HCT116 (cell line): ENCODE results near the gene OR8H1. TPM values are rescaled to one million over a fixed set of nuclear protein-coding genes. Genes with fewer than 3 reads are reported as not detected.

Experiments
- ATAC-seq: fragments of 200-7000 bp; cut with Tn5 transposase; 2 replicates; pipeline ENCODE4 v1.9.1; 2020; ENCODE audit warnings: mild to moderate bottlenecking, moderate library complexity
- BruUV-seq: library from RNA; stranded (reverse); fragments of 400-500 nt; replicated peaks from 2 replicates; lab custom pipeline; 2021; lab: Mats Ljungman, UMichigan
- CTCF ChIA-PET: fragments of 300-600 bp; sonication (Branson Sonifier 250); formaldehyde crosslinking; loops from one replicate; lab custom pipeline; 2021; ENCODE audit warnings: antibody characterized with exemption; lab: Charles Lee
- POLR2A ChIA-PET: fragments of 300-600, 350-600 bp; sonication (Branson Sonifier 250); formaldehyde crosslinking; loops from one replicate; lab custom pipeline; 2021; ENCODE audit warnings: antibody characterized with exemption; lab: Charles Lee
- RAD21 ChIA-PET, 2 experiments: fragments of 300-600 bp; sonication (Branson Sonifier 250); formaldehyde crosslinking; loops; one replicate each; lab custom pipeline; 2023; ENCODE audit warnings: low total read pairs in 2 of 2; ENCODE audit not compliant: uncharacterized antibody in 2 of 2, unreplicated experiment in 2 of 2, low non-redundant PET in 1 of 2; lab: Charles Lee
- DNase-seq: peaks from one replicate; pipeline ENCODE4 v3.0.0-alpha.2; 2010; ENCODE audit warnings: low read depth, low spot score
- H2AFZ ChIP-seq: fragments of 200-600 bp; shearing (Covaris generic), sonication (generic); 2 replicates; pipeline ENCODE4 v1.6.1; 2017; ENCODE audit warnings: low read depth, mixed run types, mixed read lengths, antibody characterized with exemption, low read length; ENCODE audit not compliant: poor library complexity, severe bottlenecking
- H3K27ac ChIP-seq: 2 replicates; pipeline ENCODE4 v1.5.1; 2012; ENCODE audit warnings: low read depth, low read length
- H3K27me3 ChIP-seq: fragments of 200-600 bp; sonication (generic); 2 replicates; pipeline ENCODE4 v1.6.1; 2016; ENCODE audit warnings: mixed run types, low read length, mixed read lengths; ENCODE audit not compliant: insufficient read depth
- H3K36me3 ChIP-seq, 2 experiments: fragments of 200-500 bp in 1 of 2; fragments of 200-600 bp in 1 of 2; sonication (Bioruptor generic) in 1 of 2; sonication (generic) in 1 of 2; 2 replicates each; pipeline versions ENCODE4 v1.5.1 to v1.6.1; 2014 to 2016; ENCODE audit warnings: low read length in 2 of 2, inconsistent platforms in 1 of 2, mixed read lengths in 1 of 2, mixed run types in 1 of 2; ENCODE audit not compliant: insufficient read depth in 2 of 2, control insufficient read depth in 1 of 2
- H3K4me1 ChIP-seq, 2 experiments: fragments of 200-600 bp in 1 of 2; sonication (generic) in 1 of 2; 2 replicates each; pipeline versions ENCODE4 v1.5.1 to v1.6.1; 2012 to 2017; ENCODE audit warnings: low read length in 2 of 2, inconsistent platforms in 1 of 2, mild to moderate bottlenecking in 1 of 2, mixed read lengths in 1 of 2, mixed run types in 1 of 2, moderate library complexity in 1 of 2; ENCODE audit not compliant: insufficient read depth in 2 of 2, control insufficient read depth in 1 of 2
- H3K4me2 ChIP-seq: fragments of 200-600 bp; sonication (generic); 2 replicates; pipeline ENCODE4 v1.6.1; 2017; ENCODE audit warnings: mixed run types, low read length, mixed read lengths
- H3K4me3 ChIP-seq, 2 experiments: fragments of 200-600 bp in 1 of 2; sonication (generic) in 1 of 2; replicated peaks in 1 of 2; 2 replicates each; pipeline ENCODE4 v1.5.1; 2011 to 2016; ENCODE audit warnings: low read length in 2 of 2, control low read depth in 1 of 2, low read depth in 1 of 2, mild to moderate bottlenecking in 1 of 2, mixed read lengths in 1 of 2, mixed run types in 1 of 2
- H3K79me2 ChIP-seq: fragments of 200-600 bp; sonication (generic); 2 replicates; pipeline ENCODE4 v1.6.1; 2017; ENCODE audit warnings: mild to moderate bottlenecking, mixed run types, low read length, moderate library complexity, mixed read lengths; ENCODE audit not compliant: insufficient read depth
- H3K9ac ChIP-seq: fragments of 200-600 bp; sonication (generic); 2 replicates; pipeline ENCODE4 v1.6.1; 2016; ENCODE audit warnings: low read length, mixed read lengths
- H3K9me2 ChIP-seq: fragments of 200-600 bp; sonication (generic), shearing (Covaris generic); 2 replicates; pipeline ENCODE4 v1.6.1; 2017; ENCODE audit warnings: mixed run types, mild to moderate bottlenecking, moderate library complexity; ENCODE audit not compliant: insufficient read depth
- H3K9me3 ChIP-seq, 2 experiments: fragments of 200-500 bp in 1 of 2; fragments of 200-600 bp in 1 of 2; sonication (Bioruptor generic) in 1 of 2; sonication (generic) in 1 of 2; 2 replicates each; pipeline ENCODE4 v1.6.1; 2014 to 2017; ENCODE audit warnings: low read length in 2 of 2, mixed read lengths in 2 of 2, inconsistent platforms in 1 of 2, low read depth in 1 of 2, mild to moderate bottlenecking in 1 of 2, mixed run types in 1 of 2, moderate library complexity in 1 of 2; ENCODE audit not compliant: control insufficient read depth in 1 of 2, insufficient read depth in 1 of 2
- H4K20me1 ChIP-seq: fragments of 200-600 bp; sonication (generic), shearing (Covaris generic); 2 replicates; pipeline ENCODE4 v1.6.1; 2017; ENCODE audit warnings: mixed run types, mild to moderate bottlenecking, moderate library complexity; ENCODE audit not compliant: insufficient read depth
- CBX3 ChIP-seq: IDR thresholded peaks from 2 replicates; pipeline ENCODE4 v1.6.1; 2012; ENCODE audit warnings: low read depth
- CEBPB ChIP-seq: IDR thresholded peaks from 2 replicates; pipeline ENCODE4 v1.6.1; 2012; ENCODE audit warnings: low read depth
- CTCF ChIP-seq, 3 experiments: fragments of 200-600 bp in 1 of 3; sonication (generic) in 1 of 3; IDR thresholded peaks in 2 of 3; conservative IDR thresholded peaks in 1 of 3; 2 replicates each; pipeline ENCODE4 v1.5.1; 2012 to 2017; ENCODE audit warnings: low read depth in 2 of 3, low read length in 2 of 3, antibody characterized with exemption in 1 of 3, borderline replicate concordance in 1 of 3, control low read depth in 1 of 3, mild to moderate bottlenecking in 1 of 3, mixed read lengths in 1 of 3, mixed run types in 1 of 3, moderate library complexity in 1 of 3; ENCODE audit not compliant: insufficient read depth in 1 of 3
- ELF1 ChIP-seq: IDR thresholded peaks from 2 replicates; pipeline ENCODE4 v1.6.1; 2012; ENCODE audit warnings: low read depth, borderline replicate concordance
- EZH2 ChIP-seq: fragments of 200-600 bp; sonication (generic); IDR thresholded peaks from 2 replicates; pipeline ENCODE4 v1.6.1; 2017; ENCODE audit warnings: antibody characterized with exemption, mixed run types
- FOSL1 ChIP-seq: IDR thresholded peaks from 2 replicates; pipeline ENCODE4 v1.6.1; 2012; ENCODE audit warnings: low read depth
- POLR2A ChIP-seq: IDR thresholded peaks from 2 replicates; pipeline ENCODE4 v1.7.0; 2011; ENCODE audit warnings: borderline replicate concordance; ENCODE audit not compliant: insufficient read depth, insufficient read length; ENCODE audit errors: extremely low read depth
- POLR2AphosphoS5 ChIP-seq: IDR thresholded peaks from 2 replicates; pipeline ENCODE4 v1.6.1; 2011; ENCODE audit warnings: mild to moderate bottlenecking, low read depth, low read length, moderate library complexity
- REST ChIP-seq: IDR thresholded peaks from 2 replicates; pipeline ENCODE4 v1.6.1; 2012; ENCODE audit warnings: low read depth
- SP1 ChIP-seq: IDR thresholded peaks from 2 replicates; pipeline ENCODE4 v1.6.1; 2012; ENCODE audit warnings: low read depth
- ZFX ChIP-seq: fragments of 450-650 bp; IDR thresholded peaks from 2 replicates; pipeline ENCODE4 v1.6.1; 2017
- intact Hi-C: fragments of 100-400 bp; cut with micrococcal nuclease; formaldehyde crosslinking; loops from 2 replicates; pipeline ENCODE4 v1.10.0; 2022
- total RNA-seq: library from RNA; stranded (reverse); gene quantifications from one replicate; pipeline ENCODE4 v1.2.1, GENCODE V29; 2021; ENCODE audit not compliant: unreplicated experiment

OR8H1 gene
- total RNA-seq, 1 experiment from 2014 or later = not detected

- Histone ChIP-seq H2AFZ (no peak overlapping the region), H3K36me3 (no peaks in the 10 kb centered on the region), H3K9me2 (no peaks in the 10 kb centered on the region), H3K4me1 (no peaks in the 10 kb centered on the region), H3K9me3 (peaks cover 0 to 15% of the 10 kb centered on the region in 2 experiments; a peak in 3 of 4 replicates), H3K27me3 (no peaks in the 10 kb centered on the region), H4K20me1 (no peaks in the 10 kb centered on the region), H3K4me3 (no peak overlapping the region), H3K4me2 (no peak overlapping the region), H3K79me2 (no peaks in the 10 kb centered on the region), H3K9ac (no peak overlapping the region), H3K27ac (no peak overlapping the region)
- BruUV-seq = no TSS peak
- POLR2A ChIA-PET = no interaction called here
- TF ChIP-seq ELF1 = no peak
- no peak for TF ChIP-seq REST
- TF ChIP-seq CBX3 = no peak
- TF ChIP-seq POLR2A = no peak
- no peak for TF ChIP-seq CEBPB
- no peak for TF ChIP-seq SP1
- TF ChIP-seq ZFX = no peak
- no peak for TF ChIP-seq POLR2AphosphoS5
- TF ChIP-seq CTCF (IDR thresholded peaks at IDR 0.05 in 2 of 3, conservative IDR thresholded peaks at IDR 0.05 in 1 of 3; ENCODE audit: borderline replicate concordance in 1 of 3, insufficient read depth in 1 of 3, low read depth in 2 of 3, low read length in 2 of 3) = no peak
- TF ChIP-seq EZH2 = no peak
- no peak for TF ChIP-seq FOSL1
- intact Hi-C loops = no loop called here
- CTCF ChIA-PET = no interaction called here
- RAD21 ChIA-PET = no interaction called here
- no peak for DNase-seq
- ATAC-seq = no peak
Measured at GRCh38 chr11:56271092-56271491, 21.0 kb downstream of the OR8H1 start.
